WI38 (cell line): ENCODE data around the gene YIPF4.

Experiments used
- H3K4me3 ChIP-seq: 2 replicates; pipeline ENCODE4 v1.5.1; 2011; ENCODE audit warnings: low read depth, mild to moderate bottlenecking, control low read depth, low read length
- TF ChIP-seq, protein P1 (sequence below): IDR thresholded peaks from 2 replicates; pipeline ENCODE4 v1.5.1; 2012; ENCODE audit warnings: low read depth, mild to moderate bottlenecking, control low read depth, low read length

Gene YIPF4

DNA sequence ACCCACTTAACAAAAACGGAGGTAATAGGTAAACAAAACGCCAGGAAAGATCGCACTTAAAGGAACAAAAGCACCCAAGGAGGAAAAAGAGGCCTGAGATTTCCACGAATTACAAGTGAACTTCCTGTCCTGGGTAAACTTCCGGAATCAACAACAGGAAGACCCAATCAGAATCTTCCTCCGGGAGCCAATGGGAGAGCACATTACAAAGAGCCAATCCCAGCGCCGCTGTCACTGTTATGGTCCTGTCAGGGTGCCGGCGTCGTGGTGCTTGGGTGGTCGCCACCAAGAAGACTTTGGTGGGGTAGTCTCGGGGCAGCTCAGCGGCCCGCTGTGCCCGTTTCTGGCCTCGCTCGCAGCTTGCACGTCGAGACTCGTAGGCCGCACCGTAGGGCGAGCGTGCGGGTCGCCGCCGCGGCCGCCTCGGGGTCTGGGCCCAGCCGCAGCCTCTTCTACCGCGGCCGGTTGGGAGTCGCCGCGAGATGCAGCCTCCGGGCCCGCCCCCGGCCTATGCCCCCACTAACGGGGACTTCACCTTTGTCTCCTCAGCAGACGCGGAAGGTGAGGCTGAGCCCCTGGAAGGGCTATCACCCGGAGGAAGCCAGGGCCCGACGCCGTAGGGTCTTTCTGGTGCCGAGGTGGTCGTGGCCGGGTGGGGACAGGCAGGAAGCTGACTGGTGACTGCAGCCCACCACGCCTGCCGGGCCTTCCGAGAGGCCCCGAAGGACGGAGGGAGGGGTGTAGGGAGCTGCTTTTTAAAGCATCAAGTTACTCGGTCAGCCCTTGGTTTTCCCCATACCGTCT lies at the start of gene YIPF4:
TSS of gene YIPF4 (plus strand) at position 231 of the 804 bp plus-strand sequence. CDS start at position 483, 252 bp downstream.
- TF ChIP-seq, protein P1, sequence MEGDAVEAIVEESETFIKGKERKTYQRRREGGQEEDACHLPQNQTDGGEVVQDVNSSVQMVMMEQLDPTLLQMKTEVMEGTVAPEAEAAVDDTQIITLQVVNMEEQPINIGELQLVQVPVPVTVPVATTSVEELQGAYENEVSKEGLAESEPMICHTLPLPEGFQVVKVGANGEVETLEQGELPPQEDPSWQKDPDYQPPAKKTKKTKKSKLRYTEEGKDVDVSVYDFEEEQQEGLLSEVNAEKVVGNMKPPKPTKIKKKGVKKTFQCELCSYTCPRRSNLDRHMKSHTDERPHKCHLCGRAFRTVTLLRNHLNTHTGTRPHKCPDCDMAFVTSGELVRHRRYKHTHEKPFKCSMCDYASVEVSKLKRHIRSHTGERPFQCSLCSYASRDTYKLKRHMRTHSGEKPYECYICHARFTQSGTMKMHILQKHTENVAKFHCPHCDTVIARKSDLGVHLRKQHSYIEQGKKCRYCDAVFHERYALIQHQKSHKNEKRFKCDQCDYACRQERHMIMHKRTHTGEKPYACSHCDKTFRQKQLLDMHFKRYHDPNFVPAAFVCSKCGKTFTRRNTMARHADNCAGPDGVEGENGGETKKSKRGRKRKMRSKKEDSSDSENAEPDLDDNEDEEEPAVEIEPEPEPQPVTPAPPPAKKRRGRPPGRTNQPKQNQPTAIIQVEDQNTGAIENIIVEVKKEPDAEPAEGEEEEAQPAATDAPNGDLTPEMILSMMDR = no peak
- H3K4me3 ChIP-seq = peak within 1 kb of the TSS; percentile 99

DNA sequence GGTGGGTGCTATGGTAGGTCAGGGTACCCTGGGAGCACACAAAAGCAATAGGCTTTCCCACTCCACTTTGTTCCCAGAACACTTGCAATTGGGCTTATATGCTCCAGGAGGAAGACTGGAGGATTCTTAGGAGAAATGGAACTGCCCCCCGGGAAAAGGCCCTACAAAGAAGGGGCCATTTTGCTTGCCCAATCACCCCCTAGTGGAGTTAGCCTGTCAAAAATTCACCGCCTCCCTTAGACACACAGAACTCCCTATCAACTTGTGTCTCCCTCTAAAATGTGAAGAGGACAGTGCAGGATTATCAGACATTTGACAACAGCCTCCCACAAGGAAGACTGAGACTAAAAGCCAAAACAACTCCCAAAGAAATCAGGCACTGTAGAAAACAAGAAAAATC lies 49.5 kb upstream of the YIPF4 start:
- TF ChIP-seq, protein P1 = no peak
- H3K4me3 ChIP-seq = no peak overlapping the region

DNA sequence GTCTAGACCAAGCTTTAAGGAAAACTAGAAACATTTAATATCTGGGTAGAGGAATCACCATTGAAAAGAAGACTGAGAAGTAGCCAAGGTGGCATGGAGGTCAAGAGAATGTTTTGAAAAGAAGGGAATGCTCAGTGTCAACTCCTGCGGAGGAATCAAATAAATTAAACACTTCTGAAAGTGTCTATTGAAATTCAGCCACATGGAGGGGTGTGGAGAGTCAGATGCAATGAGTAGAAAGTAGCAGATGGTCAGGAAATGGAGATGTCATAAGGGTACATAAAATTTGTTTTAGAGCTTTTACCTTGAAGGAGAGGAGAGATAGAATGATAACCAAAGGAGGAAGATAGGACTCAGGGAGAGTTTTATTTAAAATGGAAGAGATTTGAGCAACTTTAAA lies 48.1 kb upstream of the YIPF4 start:
- no peak overlapping the region for H3K4me3 ChIP-seq
- TF ChIP-seq, protein P1 = no peak

DNA sequence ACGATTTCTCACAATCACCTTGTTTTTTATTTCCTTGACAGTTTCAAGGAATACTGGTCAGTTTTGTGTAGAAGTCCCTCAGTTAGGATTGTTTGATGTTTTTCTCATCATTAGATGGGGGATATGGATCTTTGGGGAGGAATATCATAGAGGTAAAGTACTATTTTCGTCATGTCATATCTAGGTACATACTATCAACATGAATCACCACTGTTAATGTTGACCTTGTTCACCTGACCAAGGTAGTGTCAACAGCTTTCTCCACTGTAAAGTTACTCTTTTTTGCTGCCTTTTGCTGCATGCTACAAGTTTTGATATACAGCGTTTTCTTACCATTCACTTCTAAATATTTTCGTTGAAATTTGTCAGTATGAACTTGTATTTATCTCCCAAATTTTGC lies 45.7 kb upstream of the YIPF4 start:
- TF ChIP-seq, protein P1 = no peak
- H3K4me3 ChIP-seq = no peak overlapping the region

DNA sequence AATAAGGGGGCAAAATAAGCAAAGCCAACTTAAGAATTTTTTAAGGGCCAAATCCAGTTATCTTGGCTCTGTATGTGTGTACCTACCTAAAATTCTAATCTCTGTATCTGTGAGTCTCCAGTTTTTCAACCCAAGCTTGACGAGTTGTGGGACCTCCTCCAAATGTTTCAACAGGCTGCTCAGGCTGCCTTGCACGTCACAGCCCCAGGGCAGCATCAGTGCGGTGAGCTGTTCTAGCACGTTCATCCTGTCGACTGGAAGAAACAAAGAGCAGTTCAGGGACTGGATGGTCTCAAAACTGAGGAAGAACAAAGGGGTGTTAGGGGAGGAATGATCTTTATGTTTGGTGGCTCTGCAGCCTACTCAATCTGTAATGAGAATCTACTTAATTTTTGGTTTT lies 42.4 kb upstream of the YIPF4 start:
- H3K4me3 ChIP-seq = no peak overlapping the region
- TF ChIP-seq, protein P1 = no peak

DNA sequence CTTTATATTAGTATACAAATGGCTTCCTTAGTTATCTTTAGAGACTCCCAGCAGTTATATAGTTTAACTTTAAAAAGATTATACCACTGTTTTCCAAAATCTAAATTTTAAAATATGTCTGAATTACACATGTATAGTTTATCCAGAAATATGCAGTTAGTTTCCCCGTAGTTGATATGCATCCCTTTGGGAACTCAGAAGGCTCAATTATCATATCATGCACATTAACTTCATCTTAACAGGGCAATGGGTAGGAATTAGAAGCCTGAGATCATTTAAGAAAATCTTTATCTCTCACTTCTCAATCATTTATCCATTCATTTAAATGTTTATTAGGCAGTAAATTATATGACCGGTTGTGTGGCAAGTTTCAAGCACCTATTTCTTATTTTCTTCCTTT lies 40.2 kb upstream of the YIPF4 start:
- TF ChIP-seq, protein P1 = no peak
- H3K4me3 ChIP-seq = no peak overlapping the region

DNA sequence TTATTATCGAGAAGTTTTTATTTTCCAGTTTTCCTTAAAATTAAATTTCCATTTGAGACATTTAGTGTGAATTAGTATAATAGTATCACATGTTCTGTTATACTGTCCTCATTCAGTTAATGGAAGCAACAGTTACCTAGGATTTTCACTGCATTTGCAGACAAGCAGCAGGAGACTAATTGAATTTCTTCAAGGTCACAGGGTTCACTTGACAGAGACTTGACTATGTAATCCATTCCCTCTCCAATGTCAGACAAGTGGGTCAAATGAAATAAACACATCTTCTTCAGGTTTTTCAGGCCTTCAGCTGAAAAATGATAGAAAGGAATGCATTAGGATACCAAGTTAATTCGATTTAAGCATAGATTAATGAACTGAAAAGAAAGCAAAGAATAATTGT lies 39.7 kb upstream of the YIPF4 start:
- TF ChIP-seq, protein P1 = no peak
- no peak overlapping the region for H3K4me3 ChIP-seq
